KOPT-K1 (cell line): ENCODE data around the gene DOCK10.

Experiments used
- H3K27ac ChIP-seq: fragments of 200-600 bp; sonication (generic); 2 replicates; pipeline ENCODE4 v1.5.1; 2016; ENCODE audit warnings: antibody characterized with exemption, mild to moderate bottlenecking, low read depth, low read length; ENCODE audit not compliant: poor library complexity, severe bottlenecking
- H3K36me3 ChIP-seq: fragments of 200-600 bp; sonication (generic); 2 replicates; pipeline ENCODE4 v1.5.1; 2017; ENCODE audit warnings: antibody characterized with exemption, mild to moderate bottlenecking, low read length, moderate library complexity; ENCODE audit not compliant: insufficient read depth
- H3K9me3 ChIP-seq: fragments of 200-600 bp; sonication (generic); 2 replicates; pipeline ENCODE4 v1.5.1; 2017; ENCODE audit warnings: antibody characterized with exemption, low read length, mild to moderate bottlenecking; ENCODE audit not compliant: insufficient read depth, poor library complexity, severe bottlenecking

The DOCK10 gene

DNA sequence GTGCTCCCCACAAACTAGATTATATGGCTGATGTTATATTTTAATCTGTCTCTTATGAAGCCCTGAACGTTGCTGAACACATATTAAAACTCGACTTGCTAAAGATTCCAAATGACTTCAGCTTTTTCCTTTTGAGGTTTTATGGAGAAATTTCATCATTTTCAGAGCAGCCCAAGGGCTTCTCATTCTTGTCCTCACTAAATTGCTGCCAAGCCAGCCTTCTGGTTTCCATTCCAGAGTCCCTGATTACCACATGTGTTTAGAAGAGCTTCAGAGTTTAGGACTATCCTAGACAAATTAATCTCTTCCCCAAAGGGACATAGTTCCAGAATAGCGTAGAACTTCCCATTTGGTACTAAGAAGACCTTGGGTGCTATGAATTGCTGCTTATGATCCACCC lies 248.3 kb downstream of the DOCK10 start:
- Histone ChIP-seq H3K27ac (no peak overlapping the region), H3K36me3 (peaks cover 93% of the 10 kb centered on the region), H3K9me3 (no peaks in the 10 kb centered on the region)

DNA sequence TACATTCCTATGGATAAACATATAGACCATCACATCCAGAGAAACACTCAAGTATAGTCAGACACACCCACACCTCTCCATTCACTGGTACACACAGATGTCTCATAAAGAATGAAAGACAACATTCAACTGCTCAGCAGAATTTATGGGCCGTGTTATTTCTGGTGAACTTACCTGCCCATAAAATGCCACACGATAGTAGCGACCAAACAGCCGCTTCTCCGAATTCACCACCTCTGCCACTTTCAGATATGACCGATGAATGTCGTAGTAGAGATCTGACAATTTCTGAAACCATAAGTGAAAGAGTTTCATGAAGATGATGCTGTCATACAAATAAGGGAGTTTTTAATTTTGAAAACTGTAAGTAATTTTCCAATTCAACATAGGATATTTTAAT lies 255.4 kb downstream of the DOCK10 start:
- H3K27ac ChIP-seq: no peak overlapping the region
- H3K9me3 ChIP-seq: no peaks in the 10 kb centered on the region
- peaks cover 88% of the 10 kb centered on the region for H3K36me3 ChIP-seq

GRCh38 chr2:224781400-224781799 lies 260.9 kb downstream of the DOCK10 start:
- Histone ChIP-seq H3K27ac (no peak overlapping the region), H3K36me3 (peaks cover 54% of the 10 kb centered on the region), H3K9me3 (no peaks in the 10 kb centered on the region)

- Histone ChIP-seq H3K36me3 (peaks cover 53% of the 10 kb centered on the region), H3K27ac (no peak overlapping the region), H3K9me3 (no peaks in the 10 kb centered on the region)
These were observed 261.4 kb downstream of the DOCK10 start for GRCh38 chr2:224780823-224781222.

DNA sequence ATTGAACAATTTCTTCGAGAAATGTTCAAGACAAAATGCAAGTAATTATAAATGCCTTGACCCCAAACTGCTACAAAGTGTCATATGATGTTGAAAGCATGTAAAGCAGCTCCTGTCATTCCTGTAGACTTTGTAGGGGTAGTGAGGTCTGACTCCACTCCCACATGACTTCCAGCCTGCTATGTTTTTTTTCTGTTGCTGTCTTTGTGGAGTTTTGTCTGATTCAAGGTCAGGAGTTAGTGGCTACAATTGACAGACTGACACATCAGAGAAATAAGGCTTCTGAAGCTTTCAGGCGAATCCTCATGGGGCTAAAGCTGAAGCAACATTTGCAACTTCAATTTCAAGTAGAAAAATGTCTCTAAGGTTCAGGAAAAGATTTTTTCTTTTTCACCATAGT lies 262.2 kb downstream of the DOCK10 start:
- Histone ChIP-seq H3K27ac (no peak overlapping the region), H3K36me3 (peaks cover 48% of the 10 kb centered on the region), H3K9me3 (no peaks in the 10 kb centered on the region)

GRCh38 chr2:224778474-224778877 lies 263.8 kb downstream of the DOCK10 start:
- peaks cover 48% of the 10 kb centered on the region for H3K36me3 ChIP-seq
- no peaks in the 10 kb centered on the region for H3K9me3 ChIP-seq
- H3K27ac ChIP-seq: no peak overlapping the region

- H3K36me3 ChIP-seq: peaks cover 49% of the 10 kb centered on the region
- H3K9me3 ChIP-seq: no peaks in the 10 kb centered on the region
- H3K27ac ChIP-seq: no peak overlapping the region
These were observed 264.7 kb downstream of the DOCK10 start for GRCh38 chr2:224777559-224777930.

- H3K27ac ChIP-seq: no peak overlapping the region
- H3K9me3 ChIP-seq: no peaks in the 10 kb centered on the region
- H3K36me3 ChIP-seq: peaks cover 53% of the 10 kb centered on the region
These were observed 265.3 kb downstream of the DOCK10 start for GRCh38 chr2:224776795-224777558.

DNA sequence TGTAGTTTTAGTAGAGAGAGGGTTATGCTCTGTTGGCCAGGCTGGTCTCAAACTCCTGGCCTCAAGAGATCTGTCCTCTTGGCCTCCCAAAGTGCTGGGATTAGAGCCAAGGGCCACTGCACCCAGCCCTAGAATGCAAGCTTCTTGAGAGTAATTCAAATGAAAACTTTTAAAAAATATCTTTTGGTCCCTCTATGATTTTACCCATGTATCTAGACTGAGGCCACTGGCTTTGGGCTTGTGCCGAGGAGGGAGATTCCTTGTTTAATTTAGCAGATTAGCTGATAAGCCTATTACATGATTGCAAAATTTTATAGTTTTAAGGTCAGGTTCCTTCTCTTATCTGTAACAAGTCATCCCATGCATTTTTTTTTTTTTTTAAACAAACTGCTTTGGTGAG lies 266.6 kb downstream of the DOCK10 start:
- H3K27ac ChIP-seq: no peak overlapping the region
- peaks cover 66% of the 10 kb centered on the region for H3K36me3 ChIP-seq
- H3K9me3 ChIP-seq: no peaks in the 10 kb centered on the region

GRCh38 chr2:224774735-224775134 lies 267.5 kb downstream of the DOCK10 start:
- peaks cover 75% of the 10 kb centered on the region for H3K36me3 ChIP-seq

GRCh38 chr2:224772494-224772893 lies 269.8 kb downstream of the DOCK10 start:
- no peak overlapping the region for H3K27ac ChIP-seq
- no peaks in the 10 kb centered on the region for H3K9me3 ChIP-seq
- H3K36me3 ChIP-seq: peaks cover 92% of the 10 kb centered on the region

More at GRCh38 chr2:224774735-224775134, 267.5 kb downstream of the DOCK10 start:
- Histone ChIP-seq H3K9me3 (no peaks in the 10 kb centered on the region), H3K27ac (no peak overlapping the region)

DNA sequence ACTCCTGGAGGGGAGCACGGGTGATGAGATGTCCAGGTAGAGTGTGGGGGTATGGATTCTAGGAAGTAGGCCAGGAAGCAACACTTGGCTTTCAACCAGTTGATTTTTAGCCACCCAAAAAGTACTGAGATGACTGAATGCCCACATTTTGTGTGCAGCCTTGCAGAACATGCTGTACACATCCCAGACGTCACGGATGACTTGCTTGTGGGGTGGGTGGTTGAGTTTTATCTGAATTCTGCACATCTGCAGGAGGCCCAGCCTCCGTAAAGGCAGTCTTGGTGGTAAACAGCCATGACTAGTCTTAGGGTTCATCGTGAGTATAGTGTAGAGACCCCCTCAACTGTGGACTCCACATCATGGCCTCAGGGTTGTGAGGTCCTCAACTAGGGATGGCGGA lies 272.8 kb downstream of the DOCK10 start:
- Histone ChIP-seq H3K27ac (no peak overlapping the region), H3K36me3 (peaks cover 91% of the 10 kb centered on the region), H3K9me3 (no peaks in the 10 kb centered on the region)

DNA sequence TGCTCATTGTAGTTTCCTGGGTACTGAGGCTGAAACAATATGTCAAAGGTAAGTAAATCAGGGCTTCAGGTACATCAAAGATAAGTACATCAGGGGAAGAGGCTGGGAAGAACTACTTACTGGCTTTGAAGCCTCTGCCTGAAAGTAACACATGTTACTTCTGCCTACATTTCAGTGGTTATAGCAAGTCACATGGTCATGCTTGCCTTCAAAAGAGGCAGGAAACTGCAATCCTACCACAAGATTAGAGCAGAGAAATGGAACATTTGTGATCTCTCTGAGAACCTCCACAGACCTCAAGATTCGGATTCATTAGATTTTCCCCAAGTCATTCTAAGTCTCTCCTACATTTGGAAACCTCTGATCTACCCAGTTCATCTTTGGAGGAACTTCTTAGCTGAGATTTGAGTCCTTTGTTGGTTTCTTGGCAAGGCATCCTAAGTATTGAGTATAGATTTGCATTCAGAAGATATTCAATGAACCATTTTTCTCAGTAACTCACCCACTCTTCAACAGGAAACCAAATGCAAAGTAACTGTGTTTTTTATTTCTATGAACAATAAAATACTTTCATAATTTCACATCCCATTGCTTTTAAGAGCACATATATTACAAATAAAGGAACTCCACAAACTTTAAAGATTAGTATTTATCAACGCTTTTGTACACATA lies 277.6 kb downstream of the DOCK10 start:
- H3K27ac ChIP-seq: no peak overlapping the region
- peaks cover 79% of the 10 kb centered on the region for H3K36me3 ChIP-seq

GRCh38 chr2:224757934-224758548 lies 284.2 kb downstream of the DOCK10 start:
- no peak overlapping the region for H3K27ac ChIP-seq
- peaks cover 27% of the 10 kb centered on the region for H3K9me3 ChIP-seq
- peaks cover 43% of the 10 kb centered on the region for H3K36me3 ChIP-seq

More for the DNA sequence above, 277.6 kb downstream of the DOCK10 start:
- H3K9me3 ChIP-seq: no peaks in the 10 kb centered on the region

DNA sequence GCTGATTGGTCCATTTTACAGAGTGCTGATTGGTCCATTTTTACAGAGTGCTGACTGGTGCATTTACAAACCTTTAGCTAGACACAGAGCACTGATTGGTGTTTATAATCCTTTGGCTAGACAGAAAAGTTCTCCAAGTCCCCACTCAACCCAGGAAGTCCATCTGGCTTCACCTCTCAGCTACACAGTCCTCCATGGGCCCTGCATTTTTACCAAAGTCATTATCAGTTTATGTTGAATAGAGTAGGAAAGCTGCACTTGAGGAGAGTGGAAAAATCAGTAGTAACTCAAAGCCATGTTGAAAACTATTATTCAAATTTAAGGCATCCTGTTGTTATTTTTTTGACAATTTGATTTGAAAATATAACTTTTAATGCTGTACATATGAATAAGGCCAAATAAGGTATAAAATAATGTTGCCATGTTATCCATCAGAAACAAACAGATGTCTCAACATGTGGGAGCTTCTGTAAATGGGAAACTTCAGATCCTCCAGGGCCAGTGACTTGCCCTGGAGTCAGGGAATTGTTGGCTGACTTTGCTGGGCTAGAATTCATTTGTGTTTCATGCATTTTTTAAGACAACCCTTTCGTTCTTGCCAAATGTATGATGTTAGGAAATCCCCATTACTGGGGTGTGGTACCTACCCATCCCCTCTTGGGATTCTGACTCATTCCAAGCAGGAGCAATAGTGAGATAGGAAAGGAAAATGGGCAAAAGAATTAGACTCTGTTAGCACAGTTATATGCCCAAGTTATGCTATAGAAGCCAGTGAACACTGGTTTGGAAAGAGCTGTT lies 288.3 kb downstream of the DOCK10 start:
- peaks cover 22% of the 10 kb centered on the region for H3K9me3 ChIP-seq
- H3K36me3 ChIP-seq: peaks cover 14% of the 10 kb centered on the region
- H3K27ac ChIP-seq: no peak overlapping the region
